Parathyroid adenoma (tissue), 2 donors: Measurements from ENCODE around the gene RAB42.
A peak's percentile ranks its signal among the peaks of the same experiment; 100 is the strongest.

Experiments used
- H2AFZ ChIP-seq: fragments of 300-600 bp; sonication (generic); one replicate; pipeline ENCODE4 v1.7.0; 2017; ENCODE audit warnings: antibody characterized with exemption, mild to moderate bottlenecking
- H3K27ac ChIP-seq: fragments of 300-600 bp; sonication (generic); one replicate; pipeline ENCODE4 v1.7.0; 2017
- H3K27me3 ChIP-seq: fragments of 300-600 bp; sonication (generic); one replicate; pipeline ENCODE4 v1.7.0; 2017; ENCODE audit warnings: low read length; ENCODE audit not compliant: control insufficient read depth, insufficient read depth
- H3K36me3 ChIP-seq: fragments of 300-600 bp; sonication (generic); one replicate; pipeline ENCODE4 v1.7.0; 2017; ENCODE audit warnings: low read length; ENCODE audit not compliant: control insufficient read depth, insufficient read depth
- H3K4me1 ChIP-seq: fragments of 300-600 bp; sonication (generic); one replicate; pipeline ENCODE4 v1.7.0; 2017; ENCODE audit warnings: control low read depth
- H3K4me2 ChIP-seq: fragments of 300-600 bp; sonication (generic); one replicate; pipeline ENCODE4 v1.7.0; 2017; ENCODE audit warnings: low read length
- H3K4me3 ChIP-seq: fragments of 300-600 bp; sonication (generic); one replicate; pipeline ENCODE4 v1.7.0; 2017; ENCODE audit warnings: low read depth, low read length
- H3K79me2 ChIP-seq: fragments of 300-600 bp; sonication (generic); one replicate; pipeline ENCODE4 v1.7.0; 2017; ENCODE audit warnings: control low read depth
- H3K9ac ChIP-seq: fragments of 300-600 bp; sonication (generic); one replicate; pipeline ENCODE4 v1.7.0; 2017; ENCODE audit warnings: mild to moderate bottlenecking
- H3K9me3 ChIP-seq: fragments of 300-600 bp; sonication (generic); one replicate; pipeline ENCODE4 v1.7.0; 2017; ENCODE audit warnings: low read length; ENCODE audit not compliant: control insufficient read depth
- TF ChIP-seq, protein P1 (sequence below): fragments of 300-600 bp; sonication (generic); IDR thresholded peaks from one replicate; pipeline ENCODE4 v1.7.0; 2017; ENCODE audit warnings: antibody characterized with exemption, mild to moderate bottlenecking
- donor health status: primary hyperparathyroidism.

The RAB42 gene

DNA sequence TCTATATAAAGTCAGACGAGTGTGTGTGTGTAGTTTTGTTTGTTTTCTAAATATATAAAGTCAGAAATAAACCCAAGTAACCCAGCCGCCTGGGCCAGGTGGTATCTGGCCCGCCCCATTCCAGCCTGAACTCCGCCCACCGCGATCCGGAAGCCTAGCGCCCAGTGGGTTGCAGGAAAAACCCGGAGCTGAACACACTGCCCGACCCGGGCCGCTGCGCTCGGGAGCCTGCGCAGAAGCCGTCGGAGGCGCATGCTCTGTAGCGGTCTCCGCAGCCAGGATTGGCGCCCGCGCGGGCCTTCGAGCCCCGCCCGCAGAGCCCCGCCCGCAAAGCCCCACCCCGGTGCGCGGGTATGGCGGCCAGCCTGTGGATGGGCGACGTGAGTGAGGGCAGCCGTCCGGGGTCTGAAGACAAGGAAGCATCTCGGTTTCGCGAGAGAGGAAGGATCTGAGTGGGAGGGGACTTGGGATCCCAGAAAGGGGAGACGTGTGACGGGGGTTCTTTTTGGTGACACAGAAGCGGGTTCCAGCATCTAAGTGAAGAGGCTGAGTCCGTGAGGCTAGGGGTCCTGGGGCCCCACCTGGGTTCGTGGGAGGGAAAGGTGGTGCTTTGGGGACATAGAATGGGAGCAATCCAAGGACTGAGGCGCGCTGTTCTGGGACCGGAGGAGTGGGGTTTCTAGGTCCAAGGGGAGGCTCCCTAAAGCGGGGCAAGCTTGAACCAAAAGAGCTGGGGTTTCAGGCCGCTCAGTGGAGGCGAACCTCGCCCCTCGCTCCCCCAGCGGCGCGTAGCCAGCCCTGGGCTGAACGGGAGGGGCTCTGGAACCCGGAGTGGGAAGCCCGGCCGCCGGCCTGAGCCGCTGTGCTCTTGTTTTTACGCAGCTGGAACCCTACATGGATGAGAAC, 39.1 kb upstream of the RAB42 start, which contains the start of gene TRNAU1AP:
TSS of gene TRNAU1AP (plus strand) at position 328 of the 906 bp plus-strand sequence. CDS start at position 354, 26 bp downstream.
- peak within 1 kb of the TSS; percentile 28 for H3K9ac ChIP-seq
- no peaks in the 10 kb centered on the region for H3K27me3 ChIP-seq
- H3K9me3 ChIP-seq = no peaks in the 10 kb centered on the region
- H3K4me1 ChIP-seq = no peaks in the 10 kb centered on the region
- no peaks in the 10 kb centered on the region for H3K36me3 ChIP-seq
- peak within 1 kb of the TSS; percentile 59 for H3K4me3 ChIP-seq
- peak within 1 kb of the TSS; percentile 71 for H3K27ac ChIP-seq
- peak within 1 kb of the TSS; percentile 85 for H3K4me2 ChIP-seq
- peak within 1 kb of the TSS; percentile 94 for H2AFZ ChIP-seq
- TF ChIP-seq, protein P1, sequence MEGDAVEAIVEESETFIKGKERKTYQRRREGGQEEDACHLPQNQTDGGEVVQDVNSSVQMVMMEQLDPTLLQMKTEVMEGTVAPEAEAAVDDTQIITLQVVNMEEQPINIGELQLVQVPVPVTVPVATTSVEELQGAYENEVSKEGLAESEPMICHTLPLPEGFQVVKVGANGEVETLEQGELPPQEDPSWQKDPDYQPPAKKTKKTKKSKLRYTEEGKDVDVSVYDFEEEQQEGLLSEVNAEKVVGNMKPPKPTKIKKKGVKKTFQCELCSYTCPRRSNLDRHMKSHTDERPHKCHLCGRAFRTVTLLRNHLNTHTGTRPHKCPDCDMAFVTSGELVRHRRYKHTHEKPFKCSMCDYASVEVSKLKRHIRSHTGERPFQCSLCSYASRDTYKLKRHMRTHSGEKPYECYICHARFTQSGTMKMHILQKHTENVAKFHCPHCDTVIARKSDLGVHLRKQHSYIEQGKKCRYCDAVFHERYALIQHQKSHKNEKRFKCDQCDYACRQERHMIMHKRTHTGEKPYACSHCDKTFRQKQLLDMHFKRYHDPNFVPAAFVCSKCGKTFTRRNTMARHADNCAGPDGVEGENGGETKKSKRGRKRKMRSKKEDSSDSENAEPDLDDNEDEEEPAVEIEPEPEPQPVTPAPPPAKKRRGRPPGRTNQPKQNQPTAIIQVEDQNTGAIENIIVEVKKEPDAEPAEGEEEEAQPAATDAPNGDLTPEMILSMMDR = no peak
- no peaks in the 10 kb centered on the region for H3K79me2 ChIP-seq

- no peaks in the 10 kb centered on the region for H3K4me1 ChIP-seq
- H3K36me3 ChIP-seq = no peaks in the 10 kb centered on the region
- no peaks in the 10 kb centered on the region for H3K9me3 ChIP-seq
- TF ChIP-seq, protein P1 = no peak
- no peak overlapping the region for H3K27ac ChIP-seq
- no peaks in the 10 kb centered on the region for H3K79me2 ChIP-seq
- H2AFZ ChIP-seq = no peak overlapping the region
- no peak overlapping the region for H3K4me3 ChIP-seq
- H3K27me3 ChIP-seq = no peaks in the 10 kb centered on the region
- H3K9ac ChIP-seq = no peak overlapping the region
- H3K4me2 ChIP-seq = no peak overlapping the region
These were observed 31.2 kb upstream of the RAB42 start for GRCh38 chr1:28560886-28561285.

DNA sequence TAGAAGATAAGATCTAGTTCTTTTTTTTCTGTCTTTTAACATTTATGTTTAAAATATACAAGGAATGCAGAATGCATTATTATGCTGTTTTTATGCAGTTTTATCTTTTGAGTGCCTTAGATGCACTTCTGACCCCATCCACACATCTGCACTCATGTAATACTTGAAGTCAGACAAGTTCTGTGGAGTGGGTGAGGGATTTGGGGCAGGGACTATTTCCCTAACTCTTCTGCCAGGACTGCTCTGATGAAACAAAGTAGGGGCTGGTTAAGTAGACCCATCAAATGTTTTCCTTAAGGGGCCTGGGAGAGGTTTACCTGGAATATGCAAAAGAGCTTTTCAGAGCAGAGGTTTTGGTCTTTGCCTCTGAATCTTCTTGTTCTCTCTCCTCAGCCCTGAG, 27.8 kb upstream of the RAB42 start:
- Histone ChIP-seq H3K4me3 (no peak overlapping the region), H2AFZ (no peak overlapping the region), H3K4me2 (no peak overlapping the region), H3K27ac (no peak overlapping the region), H3K36me3 (no peaks in the 10 kb centered on the region), H3K9ac (no peak overlapping the region), H3K79me2 (no peaks in the 10 kb centered on the region), H3K9me3 (no peaks in the 10 kb centered on the region), H3K4me1 (no peaks in the 10 kb centered on the region), H3K27me3 (no peaks in the 10 kb centered on the region)
- TF ChIP-seq, protein P1 = no peak

DNA sequence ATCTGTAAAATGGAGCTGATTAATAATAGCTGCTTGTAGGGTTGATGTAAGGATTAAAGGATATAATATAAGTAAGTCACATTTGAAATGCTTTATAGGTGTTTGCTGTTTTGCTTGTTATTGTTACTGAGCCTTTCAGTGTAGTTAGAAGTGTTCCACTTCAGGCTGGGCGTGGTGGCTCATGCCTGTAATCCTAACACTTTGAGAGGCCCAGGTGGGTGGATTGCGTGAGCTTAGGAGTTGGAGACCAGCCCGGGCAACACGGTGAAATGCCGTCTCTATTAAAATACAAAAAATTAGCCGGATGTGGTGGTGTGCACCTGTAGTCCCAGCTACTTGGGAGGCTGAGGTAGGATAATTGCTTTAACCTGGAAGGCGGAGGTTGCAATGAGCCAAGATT, 27.0 kb upstream of the RAB42 start:
- H3K79me2 ChIP-seq = no peaks in the 10 kb centered on the region
- TF ChIP-seq, protein P1 = no peak
- no peaks in the 10 kb centered on the region for H3K36me3 ChIP-seq
- H3K27me3 ChIP-seq = no peaks in the 10 kb centered on the region
- H3K4me2 ChIP-seq = no peak overlapping the region
- H3K9me3 ChIP-seq = no peaks in the 10 kb centered on the region
- no peak overlapping the region for H3K4me3 ChIP-seq
- H3K9ac ChIP-seq = no peak overlapping the region
- H3K27ac ChIP-seq = no peak overlapping the region
- H3K4me1 ChIP-seq = no peaks in the 10 kb centered on the region
- H2AFZ ChIP-seq = no peak overlapping the region
